IMR-90 (cell line): ENCODE data around the gene CCDC171.

Source experiments
- CEBPB ChIP-seq: IDR thresholded peaks from 2 replicates; pipeline ENCODE4 v1.6.1; 2012; ENCODE audit warnings: low read depth, low read length, improper control_type of control experiment
- FOS ChIP-seq: fragments of 150-350 bp; IDR thresholded peaks from 2 replicates; pipeline ENCODE4 v1.6.1; 2016; ENCODE audit warnings: low read depth, low read length
- MAFK ChIP-seq: IDR thresholded peaks from 2 replicates; pipeline ENCODE4 v1.6.1; 2012; ENCODE audit warnings: low read depth, low read length, improper control_type of control experiment
- MXI1 ChIP-seq: IDR thresholded peaks from 2 replicates; pipeline ENCODE4 v1.6.1; 2012; ENCODE audit warnings: low read depth, mild to moderate bottlenecking, low read length, moderate library complexity, borderline replicate concordance
- POLR2A ChIP-seq: IDR thresholded peaks from 2 replicates; pipeline ENCODE4 v1.6.1; 2012; ENCODE audit warnings: mild to moderate bottlenecking, low read depth, low read length
- RAD21 ChIP-seq: IDR thresholded peaks from 2 replicates; pipeline ENCODE4 v1.6.1; 2012; ENCODE audit warnings: low read length, improper control_type of control experiment
- RCOR1 ChIP-seq: IDR thresholded peaks from 2 replicates; pipeline ENCODE4 v1.6.1; 2012; ENCODE audit warnings: mild to moderate bottlenecking, low read length, improper control_type of control experiment; ENCODE audit not compliant: insufficient replicate concordance
- SMC3 ChIP-seq: fragments of 150-350 bp; IDR thresholded peaks from 2 replicates; pipeline ENCODE4 v1.6.1; 2016; ENCODE audit warnings: low read depth, mild to moderate bottlenecking, antibody characterized with exemption, low read length, moderate library complexity
- USF2 ChIP-seq: fragments of 150-350 bp; IDR thresholded peaks from 2 replicates; pipeline ENCODE4 v1.6.1; 2017; ENCODE audit warnings: mild to moderate bottlenecking, antibody characterized with exemption, low read length, low read depth
- TF ChIP-seq, protein P1 (sequence below): conservative IDR thresholded peaks from 2 replicates; pipeline ENCODE4 v1.5.1; 2012; ENCODE audit warnings: mild to moderate bottlenecking, low read depth, low read length, improper control_type of control experiment

- TF ChIP-seq FOS (peak; percentile 90), RCOR1 (no peak), RAD21 (no peak; the same call in 1 of the 2 replicates), SMC3 (0 out of 2 replicates have a peak, but pooled peaks have one; percentile 14), USF2 (no peak), CEBPB (peak; percentile 77), POLR2A (no peak), MXI1 (no peak), MAFK (no peak)
- TF ChIP-seq, protein P1, sequence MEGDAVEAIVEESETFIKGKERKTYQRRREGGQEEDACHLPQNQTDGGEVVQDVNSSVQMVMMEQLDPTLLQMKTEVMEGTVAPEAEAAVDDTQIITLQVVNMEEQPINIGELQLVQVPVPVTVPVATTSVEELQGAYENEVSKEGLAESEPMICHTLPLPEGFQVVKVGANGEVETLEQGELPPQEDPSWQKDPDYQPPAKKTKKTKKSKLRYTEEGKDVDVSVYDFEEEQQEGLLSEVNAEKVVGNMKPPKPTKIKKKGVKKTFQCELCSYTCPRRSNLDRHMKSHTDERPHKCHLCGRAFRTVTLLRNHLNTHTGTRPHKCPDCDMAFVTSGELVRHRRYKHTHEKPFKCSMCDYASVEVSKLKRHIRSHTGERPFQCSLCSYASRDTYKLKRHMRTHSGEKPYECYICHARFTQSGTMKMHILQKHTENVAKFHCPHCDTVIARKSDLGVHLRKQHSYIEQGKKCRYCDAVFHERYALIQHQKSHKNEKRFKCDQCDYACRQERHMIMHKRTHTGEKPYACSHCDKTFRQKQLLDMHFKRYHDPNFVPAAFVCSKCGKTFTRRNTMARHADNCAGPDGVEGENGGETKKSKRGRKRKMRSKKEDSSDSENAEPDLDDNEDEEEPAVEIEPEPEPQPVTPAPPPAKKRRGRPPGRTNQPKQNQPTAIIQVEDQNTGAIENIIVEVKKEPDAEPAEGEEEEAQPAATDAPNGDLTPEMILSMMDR: no peak
These were observed 446.8 kb downstream of the CCDC171 start for GRCh38 chr9:15999422-16000339.
